Activated CD8-positive, alpha-beta T cell treated with anti-CD3 and anti-CD28 coated beads, Interleukin-2, amount 10 ng/mL, durations not matched to agents 7 days and 5 days (primary cell): Measurements from ENCODE around the gene FAM186B. TPM values are rescaled to one million over a fixed set of nuclear protein-coding genes. Genes with fewer than 3 reads are reported as not detected.

Source experiments
- ATAC-seq: fragments of 150-1000 bp; cut with Tn5 transposase; one replicate; pipeline ENCODE4 v1.10.0; 2021; ENCODE audit warnings: moderate library complexity
- CTCF ChIA-PET: fragments of 350-600 bp; sonication (Branson Sonifier 250); formaldehyde crosslinking; loops from one replicate; lab custom pipeline; 2021; ENCODE audit warnings: antibody characterized with exemption; lab: Charles Lee
- POLR2A ChIA-PET: fragments of 350-600 bp; sonication (Branson Sonifier 250); formaldehyde crosslinking; loops from one replicate; lab custom pipeline; 2021; ENCODE audit warnings: antibody characterized with exemption; lab: Charles Lee
- DNase-seq: peaks from one replicate; pipeline ENCODE4 v3.0.0-alpha.2; 2020
- H3K27ac Mint-ChIP-seq: one replicate; pipeline ENCODE4 v1.8.0; 2021; ENCODE audit warnings: mild to moderate bottlenecking, mixed read lengths
- H3K27me3 Mint-ChIP-seq: one replicate; pipeline ENCODE4 v1.8.0; 2021; ENCODE audit warnings: low read depth, mixed read lengths
- H3K36me3 Mint-ChIP-seq: one replicate; pipeline ENCODE4 v1.8.0; 2021; ENCODE audit warnings: low read depth, mixed read lengths
- H3K4me1 Mint-ChIP-seq: one replicate; pipeline ENCODE4 v1.8.0; 2021; ENCODE audit warnings: low read depth, mixed read lengths
- H3K4me3 Mint-ChIP-seq: one replicate; pipeline ENCODE4 v1.8.0; 2021; ENCODE audit warnings: mild to moderate bottlenecking, mixed read lengths
- H3K9me3 Mint-ChIP-seq: one replicate; pipeline ENCODE4 v1.8.0; 2022; ENCODE audit warnings: mixed read lengths; ENCODE audit not compliant: insufficient read depth
- total RNA-seq, 2 experiments: library from RNA; stranded (reverse); gene quantifications; one replicate each; pipeline ENCODE4 v1.2.3, GENCODE V29; 2021

The FAM186B gene
- total RNA-seq, 2 experiments from 2014 or later: 0.18 to 0.21 TPM

DNA sequence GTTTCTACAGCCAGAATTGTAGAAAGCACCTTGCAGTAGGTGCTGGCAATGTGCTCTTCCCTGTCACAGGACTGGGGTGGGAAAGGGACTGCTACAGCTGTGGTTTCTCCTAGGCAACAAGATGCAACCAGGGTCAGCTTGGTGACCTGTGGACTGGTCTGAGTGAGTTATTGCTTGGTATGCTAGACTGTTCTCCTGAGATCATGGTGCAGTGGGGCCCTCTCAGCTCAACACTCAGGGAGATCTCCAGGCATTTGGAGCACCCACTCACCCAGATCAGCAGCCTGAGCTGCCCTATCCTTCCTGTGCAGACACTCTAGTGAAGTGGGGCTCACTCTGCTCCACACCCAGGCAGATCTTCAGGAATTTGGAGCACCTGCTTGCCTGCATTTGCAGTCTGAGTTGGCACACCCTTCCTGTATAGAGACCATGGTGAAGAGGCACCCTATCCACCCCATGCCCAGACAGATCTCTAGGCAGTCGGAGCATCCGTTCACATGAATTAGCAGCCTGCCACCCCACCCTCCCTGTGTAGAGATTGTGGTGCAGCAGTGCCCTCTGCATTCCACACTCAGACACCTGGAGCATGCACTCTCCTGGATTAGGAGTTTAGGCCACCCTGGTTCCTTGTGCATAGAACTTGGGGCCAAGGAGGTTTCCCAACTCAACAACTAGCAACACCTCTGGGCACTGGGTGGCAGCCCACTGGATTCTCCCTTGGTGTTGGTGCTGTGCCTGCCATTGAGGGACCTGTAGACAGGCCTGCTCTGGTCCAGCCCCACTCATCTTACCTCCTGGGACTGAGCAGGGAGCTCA, 3.8 kb upstream of the FAM186B start:
- H3K4me1 Mint-ChIP-seq: peaks cover 8% of the 10 kb centered on the region
- H3K36me3 Mint-ChIP-seq: peaks cover 5% of the 10 kb centered on the region
- peaks cover 3% of the 10 kb centered on the region for H3K27me3 Mint-ChIP-seq
- ChIA-PET CTCF (no interaction called here), POLR2A (interaction anchor here (0.5 kb wide), 1 partner anchor 369 kb away, joined by 3 read pairs; no protein-coding TSS in a partner anchor)
- no peak overlapping the region for H3K27ac Mint-ChIP-seq
- ATAC-seq: no peak
- no peak overlapping the region for H3K4me3 Mint-ChIP-seq
- peaks cover 5% of the 10 kb centered on the region for H3K9me3 Mint-ChIP-seq
- no peak for DNase-seq

DNA sequence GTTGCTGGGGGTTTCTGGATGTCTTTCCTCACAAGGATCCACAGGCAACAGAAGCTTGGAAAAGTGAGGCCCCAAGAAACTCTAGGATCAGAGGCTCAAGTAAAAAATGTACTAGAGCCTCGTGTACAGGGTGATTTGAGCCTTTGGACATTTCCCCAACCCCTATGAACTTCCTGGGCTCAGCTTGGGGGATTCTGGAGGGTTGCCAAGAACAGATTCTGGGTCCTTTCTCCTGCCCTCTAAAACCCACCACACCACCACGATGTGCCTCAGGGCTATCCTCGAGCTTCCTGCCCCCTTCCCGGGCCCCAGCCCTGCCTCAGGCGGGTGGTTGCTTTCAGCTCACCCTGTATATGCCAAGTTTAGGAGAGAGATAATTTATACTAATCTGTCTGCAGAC, 583 bp downstream of the FAM186B start:
- no peak for ATAC-seq
- peaks cover under 1% of the 10 kb centered on the region for H3K9me3 Mint-ChIP-seq
- H3K36me3 Mint-ChIP-seq: peaks cover 1% of the 10 kb centered on the region
- H3K27ac Mint-ChIP-seq: no peak overlapping the region
- no peak overlapping the region for H3K4me3 Mint-ChIP-seq
- no peak for DNase-seq
- H3K4me1 Mint-ChIP-seq: peaks cover 8% of the 10 kb centered on the region
- POLR2A ChIA-PET: no interaction called here
- CTCF ChIA-PET: interaction anchor here (0.6 to 1.9 kb wide), 6 partner anchors 24 to 363 kb away, joined by 3 to 9 read pairs (median 3); no protein-coding TSS in a partner anchor
- H3K27me3 Mint-ChIP-seq: no peaks in the 10 kb centered on the region

DNA sequence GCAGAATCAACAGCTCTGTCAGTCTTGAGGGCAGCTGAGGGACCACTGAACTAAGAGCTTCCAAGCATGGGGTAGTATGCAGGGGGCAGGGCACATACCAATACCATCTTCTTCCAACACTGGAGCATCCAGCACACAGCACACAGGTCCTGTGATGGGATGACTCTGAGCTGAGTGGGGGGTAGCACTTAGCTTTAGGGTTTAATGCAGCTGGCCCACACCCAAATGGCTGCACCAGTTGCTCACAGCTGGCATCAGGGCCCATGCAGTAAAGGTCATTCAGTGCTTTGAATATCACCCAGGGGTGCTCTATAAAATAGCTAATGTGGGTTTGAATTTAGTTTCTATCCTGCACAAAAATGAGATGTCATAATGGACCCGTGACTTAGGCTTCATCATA, 1.7 kb downstream of the FAM186B start:
- Mint-ChIP-seq H3K27ac (no peak overlapping the region), H3K36me3 (no peaks in the 10 kb centered on the region), H3K27me3 (no peaks in the 10 kb centered on the region), H3K4me1 (peaks cover 8% of the 10 kb centered on the region), H3K9me3 (no peaks in the 10 kb centered on the region), H3K4me3 (no peak overlapping the region)
- POLR2A ChIA-PET: no interaction called here
- CTCF ChIA-PET: interaction anchor here (1.2 to 1.9 kb wide), 4 partner anchors 20 to 256 kb away, joined by 3 to 9 read pairs (median 4); no protein-coding TSS in a partner anchor
- ATAC-seq: no peak
- no peak for DNase-seq

DNA sequence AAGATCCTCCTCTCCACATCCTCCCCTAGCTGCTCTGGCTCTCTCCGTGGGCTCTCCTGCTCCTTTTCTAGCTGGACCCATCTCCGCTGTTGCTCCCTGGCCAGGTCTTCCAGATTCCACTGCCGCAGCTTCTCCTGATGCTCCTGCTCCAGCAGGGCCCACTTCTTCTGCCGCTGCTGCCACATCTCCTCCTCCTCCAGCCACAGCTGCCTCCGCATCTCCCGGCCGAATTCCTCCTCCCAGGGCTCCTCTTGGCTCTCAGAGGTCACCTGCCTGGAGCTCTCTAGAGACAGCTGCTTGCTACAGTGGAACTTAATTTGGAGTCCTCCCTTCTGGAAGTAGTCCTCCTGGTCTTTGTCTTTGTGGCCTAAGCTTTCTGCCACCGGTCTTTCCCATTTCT, 5.5 kb downstream of the FAM186B start:
- no peak overlapping the region for H3K27ac Mint-ChIP-seq
- ChIA-PET POLR2A (no interaction called here), CTCF (interaction anchor here (0.9 to 2.5 kb wide), 3 partner anchors 19 to 45 kb away, joined by 3 to 7 read pairs (median 6); partner anchors contain the start of gene PRPF40B)
- DNase-seq: no peak
- ATAC-seq: no peak
- H3K9me3 Mint-ChIP-seq: no peaks in the 10 kb centered on the region
- H3K36me3 Mint-ChIP-seq: no peaks in the 10 kb centered on the region
- peaks cover 2% of the 10 kb centered on the region for H3K4me1 Mint-ChIP-seq
- H3K4me3 Mint-ChIP-seq: no peak overlapping the region
- H3K27me3 Mint-ChIP-seq: no peaks in the 10 kb centered on the region

DNA sequence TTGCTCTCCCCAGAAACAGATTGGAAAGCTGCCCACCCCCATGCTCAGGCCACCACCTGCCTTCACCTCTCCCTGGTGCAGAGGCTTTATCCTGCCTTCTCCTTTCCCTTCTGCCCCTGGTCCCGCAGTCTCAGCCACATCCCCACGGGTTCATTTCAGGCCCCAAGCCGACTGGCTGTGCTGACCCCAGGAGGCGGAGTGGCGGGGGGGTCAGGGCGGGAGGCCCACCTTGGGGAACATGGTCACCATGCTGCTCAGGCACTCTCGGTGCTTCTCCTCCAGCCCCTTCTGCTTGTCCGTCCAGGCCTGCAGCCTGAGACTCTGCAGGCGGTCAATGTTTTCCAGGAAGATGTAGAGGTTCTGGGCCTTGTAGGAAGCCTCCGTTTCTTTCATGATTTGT, 6.9 kb downstream of the FAM186B start:
- no peak overlapping the region for H3K27ac Mint-ChIP-seq
- peaks cover 2% of the 10 kb centered on the region for H3K36me3 Mint-ChIP-seq
- DNase-seq: no peak
- H3K4me3 Mint-ChIP-seq: no peak overlapping the region
- ATAC-seq: no peak
- H3K27me3 Mint-ChIP-seq: no peaks in the 10 kb centered on the region
- H3K9me3 Mint-ChIP-seq: no peaks in the 10 kb centered on the region
- ChIA-PET POLR2A (interaction anchor here (0.5 kb wide), 1 partner anchor 347 kb away, joined by 3 read pairs; no protein-coding TSS in a partner anchor), CTCF (no interaction called here)
- H3K4me1 Mint-ChIP-seq: no peaks in the 10 kb centered on the region

DNA sequence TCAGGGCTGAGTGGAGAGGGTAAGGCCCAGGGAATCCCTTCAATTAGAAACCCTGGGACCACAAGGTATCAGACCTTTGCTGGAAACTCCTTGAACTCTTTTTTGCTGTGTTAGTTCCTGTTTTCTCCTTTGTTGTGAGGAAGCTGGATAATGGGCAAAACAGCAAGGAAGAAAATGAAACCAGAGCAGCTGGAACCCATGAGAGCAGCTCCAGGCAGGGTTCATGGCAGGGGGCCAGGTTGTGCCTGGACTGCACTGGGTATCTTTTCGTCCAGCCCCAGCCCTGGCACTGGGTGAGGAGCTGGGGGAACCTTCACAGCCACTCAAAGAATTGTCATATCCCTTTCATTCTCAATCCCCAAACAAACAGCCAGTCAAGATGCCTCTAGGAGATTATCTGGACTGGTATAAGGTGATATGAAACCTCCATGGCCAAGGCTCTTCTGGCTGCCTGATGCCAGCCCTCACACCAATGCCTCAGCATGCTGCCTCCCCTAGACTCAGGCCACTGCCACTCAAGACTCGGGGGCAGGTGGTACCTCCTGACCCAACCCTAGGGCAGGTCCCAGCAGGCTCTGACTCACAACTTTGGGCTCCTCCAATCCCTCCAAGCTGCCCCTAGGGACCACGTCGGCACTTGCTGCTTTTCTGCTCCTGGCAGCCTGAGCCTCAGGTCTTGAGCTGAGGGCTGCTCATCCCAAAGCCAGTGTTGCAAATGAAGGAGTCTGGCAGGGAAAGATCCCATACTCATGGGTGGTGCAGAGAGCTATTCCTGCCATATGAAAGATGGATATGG, 16.5 kb downstream of the FAM186B start:
- Mint-ChIP-seq H3K9me3 (no peaks in the 10 kb centered on the region), H3K36me3 (peaks cover 10% of the 10 kb centered on the region), H3K27ac (no peak overlapping the region), H3K4me3 (no peak overlapping the region), H3K4me1 (peaks cover 6% of the 10 kb centered on the region), H3K27me3 (no peaks in the 10 kb centered on the region)
- POLR2A ChIA-PET: no interaction called here
- DNase-seq (no peak), ATAC-seq (no peak)
- CTCF ChIA-PET: no interaction called here

DNA sequence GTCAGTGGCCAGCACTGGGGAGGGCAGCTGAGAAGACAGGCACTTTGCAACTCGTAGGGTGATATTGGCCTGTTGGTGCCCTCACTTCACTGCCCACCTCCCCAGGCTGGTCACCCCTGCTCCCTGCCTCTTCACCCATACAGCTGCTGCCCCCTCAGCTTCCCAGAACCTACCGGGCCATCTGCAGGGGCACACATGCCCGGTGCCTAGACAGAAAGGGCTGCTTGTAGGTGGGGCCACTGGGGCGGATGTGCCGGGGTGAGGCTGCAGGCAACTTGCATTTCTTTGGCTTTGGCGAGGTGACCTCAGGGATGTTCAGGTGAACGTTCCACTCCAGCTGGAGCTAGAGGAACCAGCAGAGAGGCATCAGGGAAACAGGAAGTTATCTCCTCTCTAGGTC, 17.2 kb downstream of the FAM186B start:
- ATAC-seq: peak; percentile 33

DNA sequence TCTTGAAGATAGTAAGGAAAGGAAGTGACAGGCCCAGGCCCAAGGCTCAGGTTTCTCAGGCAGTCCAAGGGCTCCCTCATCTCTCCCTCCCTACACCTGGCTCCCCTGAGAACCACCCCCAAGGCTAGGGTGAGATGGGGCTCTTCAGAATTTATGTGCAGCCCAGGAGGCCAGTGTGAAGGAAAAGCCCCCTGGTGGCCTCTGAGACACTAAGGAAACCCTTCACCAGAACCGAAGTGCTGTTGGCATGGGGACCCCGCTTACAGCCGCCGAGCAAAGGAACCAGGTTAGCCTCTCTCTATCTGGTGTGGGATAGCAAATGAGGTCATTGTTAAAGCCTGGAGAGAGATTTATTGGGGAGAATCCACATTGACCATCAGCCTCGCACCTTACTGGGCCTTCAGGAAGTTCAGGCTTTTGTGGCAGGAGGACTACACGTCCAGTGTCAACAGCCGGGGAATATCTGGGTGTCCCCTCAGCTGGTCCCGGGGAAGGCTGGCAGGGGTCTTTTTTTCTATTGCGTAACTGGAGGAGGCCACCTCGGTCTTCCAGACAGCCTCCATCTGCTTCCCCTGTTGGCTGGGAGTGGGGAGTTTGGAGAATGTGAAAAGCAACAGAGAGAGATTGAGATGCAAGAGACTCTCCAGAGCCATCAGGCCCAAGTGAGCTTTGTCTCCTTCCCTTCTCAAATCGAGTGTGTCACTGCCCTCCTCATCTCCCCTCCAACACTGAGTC, 18.1 kb downstream of the FAM186B start:
- no peak overlapping the region for H3K4me3 Mint-ChIP-seq
- H3K36me3 Mint-ChIP-seq: peaks cover 10% of the 10 kb centered on the region
- H3K9me3 Mint-ChIP-seq: no peaks in the 10 kb centered on the region
- no peak for ATAC-seq
- no peaks in the 10 kb centered on the region for H3K27me3 Mint-ChIP-seq
- POLR2A ChIA-PET: no interaction called here
- H3K27ac Mint-ChIP-seq: no peak overlapping the region
- peaks cover 6% of the 10 kb centered on the region for H3K4me1 Mint-ChIP-seq
- CTCF ChIA-PET: no interaction called here
- DNase-seq: no peak

More for the DNA sequence above, 17.2 kb downstream of the FAM186B start:
- CTCF ChIA-PET: no interaction called here
- DNase-seq: no peak
- Mint-ChIP-seq H3K9me3 (no peaks in the 10 kb centered on the region), H3K27me3 (no peaks in the 10 kb centered on the region), H3K36me3 (peaks cover 10% of the 10 kb centered on the region), H3K27ac (no peak overlapping the region), H3K4me1 (peaks cover 6% of the 10 kb centered on the region), H3K4me3 (no peak overlapping the region)
- POLR2A ChIA-PET: no interaction called here

DNA sequence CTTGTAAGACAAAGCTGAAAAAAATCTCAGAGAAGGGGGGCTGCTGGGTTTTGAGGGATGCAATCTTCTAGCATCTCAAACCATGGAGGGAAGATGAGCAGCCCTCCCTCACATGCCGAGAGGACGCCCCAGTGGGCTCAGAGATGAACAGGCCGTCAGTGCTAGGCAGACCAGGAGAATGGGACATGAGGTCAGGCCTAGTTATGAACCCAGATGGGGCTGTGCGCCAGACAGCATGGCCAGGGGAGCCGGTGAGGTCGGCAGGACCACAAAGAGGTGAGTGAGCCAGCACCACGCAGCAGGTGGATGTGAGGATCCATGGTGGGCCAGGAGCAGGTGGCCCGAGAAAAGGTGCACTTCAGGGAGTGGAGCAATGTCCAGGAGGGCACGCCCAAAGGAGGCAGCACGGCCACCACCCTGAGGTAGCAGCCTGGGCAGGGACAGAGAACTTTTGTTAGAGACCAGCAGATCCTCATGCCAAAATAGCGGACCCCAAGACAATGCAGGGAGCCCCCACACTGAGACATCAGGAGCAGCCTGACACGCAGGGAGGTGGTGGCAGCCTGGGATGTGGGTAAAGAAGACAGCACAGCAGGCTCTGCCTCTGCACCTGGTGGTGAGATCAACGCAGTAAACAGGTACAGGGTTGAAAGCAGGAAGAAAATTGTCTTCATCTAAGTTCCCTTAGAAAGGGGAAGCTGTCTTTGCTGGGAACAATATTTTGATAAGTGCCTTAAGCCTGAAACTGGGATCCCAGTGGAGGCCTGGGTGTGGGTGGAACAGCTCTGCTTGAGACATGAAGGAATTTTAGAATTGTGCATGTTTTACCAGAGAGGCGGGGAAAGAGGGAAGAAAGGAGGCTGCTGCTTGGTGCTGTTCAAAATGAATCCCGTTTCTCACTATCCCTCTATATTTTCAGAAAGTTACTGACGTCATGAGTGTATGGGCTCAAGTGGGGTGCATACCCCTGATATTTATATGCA, 19.7 kb downstream of the FAM186B start:
- ChIA-PET CTCF (no interaction called here), POLR2A (no interaction called here)
- H3K4me1 Mint-ChIP-seq: peaks cover 13% of the 10 kb centered on the region
- H3K9me3 Mint-ChIP-seq: no peaks in the 10 kb centered on the region
- H3K27ac Mint-ChIP-seq: no peak overlapping the region
- H3K27me3 Mint-ChIP-seq: no peaks in the 10 kb centered on the region
- no peak for DNase-seq
- H3K36me3 Mint-ChIP-seq: peaks cover 6% of the 10 kb centered on the region
- H3K4me3 Mint-ChIP-seq: no peak overlapping the region
- no peak for ATAC-seq

DNA sequence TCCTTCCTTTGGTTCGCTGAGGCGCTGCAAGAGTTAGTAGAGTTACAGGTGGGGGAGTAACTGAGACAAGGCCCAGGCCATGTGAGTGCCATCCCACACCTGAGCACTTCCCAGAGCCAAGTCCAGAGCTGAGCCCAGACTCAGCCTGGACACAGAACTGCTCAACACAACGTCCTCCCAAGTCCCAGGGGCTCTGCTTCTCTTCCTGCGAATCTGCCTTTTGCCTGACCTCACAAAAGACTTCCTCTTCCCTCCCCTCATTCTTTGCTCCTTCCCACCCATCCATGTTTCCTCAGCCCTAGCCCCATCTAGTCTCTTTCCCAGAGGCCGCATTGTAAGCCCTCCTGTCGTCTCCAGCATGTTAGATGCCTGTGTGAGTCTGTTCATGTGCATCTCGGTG, 20.8 kb downstream of the FAM186B start:
- ATAC-seq (no peak), DNase-seq (no peak)
- Mint-ChIP-seq H3K4me1 (peaks cover 20% of the 10 kb centered on the region), H3K36me3 (peaks cover 1% of the 10 kb centered on the region), H3K27me3 (no peaks in the 10 kb centered on the region), H3K9me3 (no peaks in the 10 kb centered on the region), H3K4me3 (no peak overlapping the region), H3K27ac (no peak overlapping the region)
- ChIA-PET POLR2A (no interaction called here), CTCF (interaction anchor here (0.9 kb wide), 1 partner anchor 226 kb away, joined by 3 read pairs; no protein-coding TSS in a partner anchor)
